Activated CD4-positive, alpha-beta T cell treated with anti-CD3 and anti-CD28 coated beads, Interleukin-2, amount 10 ng/mL, durations not matched to agents 7 days and 5 days (primary cell): ENCODE measurements around the gene TCF7L1. TPM values are rescaled to one million over a fixed set of nuclear protein-coding genes. Genes with fewer than 3 reads are reported as not detected.
"Not testable (repeated sequence)": the region's sequence is repeated elsewhere in the genome, so short reads cannot be mapped to it uniquely, and the experiment has no call there.

ENCODE experiments used
- CTCF ChIA-PET: fragments of 350-600 bp; sonication (Branson Sonifier 250); formaldehyde crosslinking; loops from one replicate; lab custom pipeline; 2021; ENCODE audit warnings: antibody characterized with exemption; lab: Charles Lee
- POLR2A ChIA-PET: fragments of 350-600 bp; sonication (Branson Sonifier 250); formaldehyde crosslinking; loops from one replicate; lab custom pipeline; 2021; ENCODE audit warnings: antibody characterized with exemption; lab: Charles Lee
- DNase-seq: peaks from one replicate; pipeline ENCODE4 v3.0.0-alpha.2; 2020
- H3K27ac Mint-ChIP-seq: one replicate; pipeline ENCODE4 v1.8.0; 2021; ENCODE audit warnings: mild to moderate bottlenecking, moderate library complexity, mixed read lengths
- H3K27me3 Mint-ChIP-seq: one replicate; pipeline ENCODE4 v1.8.0; 2021; ENCODE audit warnings: mixed read lengths
- H3K36me3 Mint-ChIP-seq: one replicate; pipeline ENCODE4 v1.8.0; 2021; ENCODE audit warnings: low read depth, mixed read lengths
- H3K4me1 Mint-ChIP-seq: one replicate; pipeline ENCODE4 v1.8.0; 2021; ENCODE audit warnings: mixed read lengths
- H3K4me3 Mint-ChIP-seq: one replicate; pipeline ENCODE4 v1.8.0; 2021; ENCODE audit warnings: mild to moderate bottlenecking, moderate library complexity, mixed read lengths
- H3K9me3 Mint-ChIP-seq: one replicate; pipeline ENCODE4 v1.8.0; 2021; ENCODE audit warnings: mixed read lengths
- total RNA-seq, 2 experiments: library from RNA; stranded (reverse); gene quantifications; one replicate each; pipeline ENCODE4 v1.2.3, GENCODE V29; 2021

TCF7L1 gene
- total RNA-seq, 2 experiments from 2014 or later, result not detected

DNA sequence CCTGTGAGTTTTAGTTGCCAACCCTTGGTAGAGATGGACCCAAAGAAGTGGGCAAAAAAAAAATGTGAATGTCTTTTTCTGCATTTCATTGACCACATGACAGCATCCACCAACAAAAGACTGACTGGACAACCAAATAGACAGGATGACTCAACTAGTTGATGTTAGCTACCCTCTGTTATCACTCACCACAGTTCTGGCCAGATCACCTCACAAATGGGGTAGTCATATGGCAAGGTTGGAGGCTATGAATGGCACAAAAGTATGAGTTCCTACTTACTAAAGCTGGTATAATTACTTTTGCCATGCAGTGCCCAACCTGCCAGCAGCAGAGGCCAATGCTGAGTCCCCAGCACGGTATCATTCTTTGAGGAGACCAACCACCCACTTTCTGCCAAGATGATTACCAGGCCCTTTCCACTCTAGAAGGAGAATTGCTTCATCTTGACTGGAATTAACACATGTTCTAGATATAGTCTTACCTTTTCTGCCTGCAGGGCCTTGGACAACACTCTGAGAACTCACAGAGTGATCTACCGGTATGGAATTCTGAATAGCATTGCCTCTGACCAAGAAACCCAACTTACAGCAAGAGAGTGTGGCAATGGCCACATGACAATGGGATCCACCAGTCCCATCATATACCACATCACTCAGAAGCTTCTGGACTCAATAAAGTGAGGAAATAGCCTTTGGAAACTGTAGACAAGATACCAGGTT, 20.1 kb upstream of the TCF7L1 start:
- Mint-ChIP-seq H3K36me3 (no peaks in the 10 kb centered on the region), H3K27me3 (peaks cover 16% of the 10 kb centered on the region), H3K27ac (no peak overlapping the region), H3K9me3 (no peaks in the 10 kb centered on the region), H3K4me3 (no peak overlapping the region), H3K4me1 (no peaks in the 10 kb centered on the region)
- ChIA-PET CTCF (interaction anchor here (0.6 kb wide), 1 partner anchor 10 kb away, joined by 3 read pairs; no protein-coding TSS in a partner anchor), POLR2A (no interaction called here)
- no peak for DNase-seq

- no peaks in the 10 kb centered on the region for H3K9me3 Mint-ChIP-seq
- DNase-seq, result no peak
- no peaks in the 10 kb centered on the region for H3K4me1 Mint-ChIP-seq
- no peak overlapping the region for H3K27ac Mint-ChIP-seq
- peaks cover 18% of the 10 kb centered on the region for H3K27me3 Mint-ChIP-seq
- no peaks in the 10 kb centered on the region for H3K36me3 Mint-ChIP-seq
- POLR2A ChIA-PET, result no interaction called here
- H3K4me3 Mint-ChIP-seq, result no peak overlapping the region
- CTCF ChIA-PET, result interaction anchor here (0.6 kb wide), 1 partner anchor 135 kb away, joined by 5 read pairs; no protein-coding TSS in a partner anchor
Observed at GRCh38 chr2:85114586-85115330, 18.4 kb upstream of the TCF7L1 start.

- ChIA-PET POLR2A (no interaction called here), CTCF (interaction anchor here (0.6 to 0.9 kb wide), 2 partner anchors 60 to 439 kb away, joined by 3 to 4 read pairs; no protein-coding TSS in a partner anchor)
- Mint-ChIP-seq H3K9me3 (no peaks in the 10 kb centered on the region), H3K4me3 (no peak overlapping the region), H3K4me1 (no peaks in the 10 kb centered on the region), H3K27ac (no peak overlapping the region), H3K27me3 (peaks cover 20% of the 10 kb centered on the region), H3K36me3 (no peaks in the 10 kb centered on the region)
- DNase-seq, result no peak
Observed at GRCh38 chr2:85116207-85116606, 17.0 kb upstream of the TCF7L1 start.

- ChIA-PET POLR2A (no interaction called here), CTCF (no interaction called here)
- H3K9me3 Mint-ChIP-seq, result no peaks in the 10 kb centered on the region
- H3K4me3 Mint-ChIP-seq, result no peak overlapping the region
- H3K36me3 Mint-ChIP-seq, result no peaks in the 10 kb centered on the region
- peaks cover 19% of the 10 kb centered on the region for H3K27me3 Mint-ChIP-seq
- no peak for DNase-seq
- no peaks in the 10 kb centered on the region for H3K4me1 Mint-ChIP-seq
- H3K27ac Mint-ChIP-seq, result no peak overlapping the region
Observed at GRCh38 chr2:85119900-85120299, 13.3 kb upstream of the TCF7L1 start.

DNA sequence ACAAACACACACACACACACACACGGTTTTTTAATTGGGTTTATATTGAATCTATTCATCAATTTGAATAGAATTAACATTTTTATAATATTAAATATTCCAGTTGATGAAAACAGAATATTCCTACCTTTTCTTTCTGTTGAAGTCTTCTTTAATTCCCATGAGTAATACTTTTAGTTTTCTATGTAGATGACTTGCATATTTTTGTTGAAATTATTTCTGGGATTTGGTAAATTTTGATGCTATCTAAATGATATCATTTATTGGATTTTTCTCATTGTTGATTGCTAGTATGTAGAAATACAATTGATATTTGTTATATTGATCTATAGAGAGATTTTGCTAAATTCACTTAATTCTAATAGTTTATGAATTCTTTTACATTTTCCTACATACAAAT, 12.8 kb upstream of the TCF7L1 start:
- no peak overlapping the region for H3K4me3 Mint-ChIP-seq
- H3K27ac Mint-ChIP-seq, result no peak overlapping the region
- H3K36me3 Mint-ChIP-seq, result no peaks in the 10 kb centered on the region
- POLR2A ChIA-PET, result no interaction called here
- H3K9me3 Mint-ChIP-seq, result no peaks in the 10 kb centered on the region
- H3K27me3 Mint-ChIP-seq, result peaks cover 15% of the 10 kb centered on the region
- H3K4me1 Mint-ChIP-seq, result no peaks in the 10 kb centered on the region
- DNase-seq, result no peak
- CTCF ChIA-PET, result no interaction called here

GRCh38 chr2:85126462-85126861, 6.7 kb upstream of the TCF7L1 start:
- DNase-seq, POLR2A ChIA-PET, H3K27ac Mint-ChIP-seq, H3K36me3 Mint-ChIP-seq, H3K4me3 Mint-ChIP-seq, CTCF ChIA-PET, H3K4me1 Mint-ChIP-seq, H3K9me3 Mint-ChIP-seq: not testable (repeated sequence)
- H3K27me3 Mint-ChIP-seq, result peaks cover 20% of the 10 kb centered on the region

- Mint-ChIP-seq H3K4me1 (peaks cover 8% of the 10 kb centered on the region), H3K27ac (no peak overlapping the region), H3K27me3 (peaks cover 42% of the 10 kb centered on the region), H3K4me3 (no peak overlapping the region), H3K9me3 (no peaks in the 10 kb centered on the region), H3K36me3 (no peaks in the 10 kb centered on the region)
- ChIA-PET CTCF (interaction anchor here (0.6 to 0.7 kb wide), 2 partner anchors 39 to 98 kb away, joined by 3 read pairs; no protein-coding TSS in a partner anchor), POLR2A (no interaction called here)
- no peak for DNase-seq
Observed at GRCh38 chr2:85129861-85130260, 3.3 kb upstream of the TCF7L1 start.

GRCh38 chr2:85130407-85130806, 2.8 kb upstream of the TCF7L1 start:
- no peak overlapping the region for H3K4me3 Mint-ChIP-seq
- ChIA-PET POLR2A (no interaction called here), CTCF (interaction anchor here (0.6 to 0.7 kb wide), 2 partner anchors 38 to 98 kb away, joined by 3 read pairs; no protein-coding TSS in a partner anchor)
- H3K9me3 Mint-ChIP-seq, result no peaks in the 10 kb centered on the region
- peaks cover 8% of the 10 kb centered on the region for H3K4me1 Mint-ChIP-seq
- H3K27me3 Mint-ChIP-seq, result peaks cover 47% of the 10 kb centered on the region
- H3K27ac Mint-ChIP-seq, result no peak overlapping the region
- no peak for DNase-seq
- no peaks in the 10 kb centered on the region for H3K36me3 Mint-ChIP-seq

GRCh38 chr2:85131116-85131515, 2.1 kb upstream of the TCF7L1 start:
- POLR2A ChIA-PET, result no interaction called here
- Mint-ChIP-seq H3K27ac (no peak overlapping the region), H3K36me3 (no peaks in the 10 kb centered on the region), H3K4me3 (no peak overlapping the region), H3K9me3 (no peaks in the 10 kb centered on the region), H3K27me3 (peaks cover 54% of the 10 kb centered on the region), H3K4me1 (peaks cover 8% of the 10 kb centered on the region)
- CTCF ChIA-PET, result no interaction called here
- DNase-seq, result no peak

- no peak overlapping the region for H3K27ac Mint-ChIP-seq
- H3K4me3 Mint-ChIP-seq, result peak overlapping the region; percentile 67
- DNase-seq, result no peak
- ChIA-PET CTCF (no interaction called here), POLR2A (no interaction called here)
- peaks cover 8% of the 10 kb centered on the region for H3K4me1 Mint-ChIP-seq
- no peaks in the 10 kb centered on the region for H3K36me3 Mint-ChIP-seq
- H3K27me3 Mint-ChIP-seq, result peaks cover 66% of the 10 kb centered on the region
- H3K9me3 Mint-ChIP-seq, result no peaks in the 10 kb centered on the region
Observed at GRCh38 chr2:85132397-85132796, 795 bp upstream of the TCF7L1 start.

DNA sequence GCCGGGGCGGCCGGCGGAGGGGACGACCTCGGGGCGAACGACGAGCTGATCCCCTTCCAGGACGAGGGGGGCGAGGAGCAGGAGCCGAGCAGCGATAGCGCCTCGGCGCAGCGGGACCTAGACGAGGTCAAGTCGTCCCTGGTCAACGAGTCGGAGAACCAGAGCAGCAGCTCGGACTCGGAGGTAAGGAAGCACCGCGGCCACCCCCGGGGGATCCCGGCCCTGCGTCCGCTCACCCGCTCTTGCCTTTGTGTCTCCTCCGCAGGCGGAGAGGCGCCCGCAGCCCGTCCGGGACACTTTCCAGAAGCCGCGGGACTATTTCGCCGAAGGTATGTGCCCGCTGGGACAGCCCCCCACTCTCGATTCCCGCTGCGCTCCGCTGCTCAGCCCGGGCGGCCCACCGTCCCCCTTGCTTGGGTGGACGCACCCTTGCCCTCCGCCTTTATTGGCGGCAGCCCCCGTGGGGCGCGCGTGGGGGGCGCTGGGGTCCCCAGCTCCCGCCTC, 611 bp downstream of the TCF7L1 start:
- Mint-ChIP-seq H3K4me1 (peaks cover 8% of the 10 kb centered on the region), H3K27me3 (peaks cover 71% of the 10 kb centered on the region), H3K36me3 (no peaks in the 10 kb centered on the region), H3K4me3 (no peak overlapping the region), H3K27ac (no peak overlapping the region), H3K9me3 (no peaks in the 10 kb centered on the region)
- CTCF ChIA-PET, result no interaction called here
- DNase-seq, result no peak
- POLR2A ChIA-PET, result no interaction called here

GRCh38 chr2:85134255-85134895, 1.2 kb downstream of the TCF7L1 start:
- Mint-ChIP-seq H3K4me1 (peaks cover 8% of the 10 kb centered on the region), H3K9me3 (no peaks in the 10 kb centered on the region), H3K36me3 (no peaks in the 10 kb centered on the region), H3K27me3 (peaks cover 74% of the 10 kb centered on the region), H3K27ac (no peak overlapping the region), H3K4me3 (peak overlapping the region; percentile 43)
- no peak for DNase-seq
- ChIA-PET CTCF (no interaction called here), POLR2A (no interaction called here)
